Thyroid gland (tissue), 4 donors: Measurements from ENCODE around the gene TIMM10B. TPM values are rescaled to one million over a fixed set of nuclear protein-coding genes. Genes with fewer than 3 reads are reported as not detected.

ENCODE experiments used
- DNase-seq, 2 donors: peaks; one replicate each; pipeline ENCODE4 v3.0.0-alpha.2; 2019
- H3K27ac ChIP-seq, 3 donors: fragments of 200-600 bp; sonication (generic); 1 replicate in 2 of 3; 2 replicates in 1 of 3; pipeline ENCODE4 v1.5.1; 2016 to 2019; ENCODE audit warnings: mild to moderate bottlenecking in 1 of 3, moderate library complexity in 1 of 3
- H3K27me3 ChIP-seq: fragments of 200-600 bp; sonication (generic); one replicate; pipeline ENCODE4 v1.5.1; 2019
- H3K36me3 ChIP-seq, 2 donors: fragments of 200-600 bp; sonication (generic); one replicate each; pipeline ENCODE4 v1.5.1; 2016 to 2019
- H3K4me1 ChIP-seq, 2 donors: fragments of 200-600 bp; sonication (generic); one replicate each; pipeline ENCODE4 v1.5.1; 2017 to 2019
- H3K4me3 ChIP-seq, 3 donors: fragments of 200-600 bp; sonication (generic); replicated peaks in 1 of 3; 1 replicate in 2 of 3; 2 replicates in 1 of 3; pipeline ENCODE4 v1.5.1; 2016; ENCODE audit warnings: mild to moderate bottlenecking in 1 of 3
- H3K9me3 ChIP-seq: fragments of 200-600 bp; sonication (generic); one replicate; pipeline ENCODE4 v1.5.1; 2017
- CTCF ChIP-seq, 6 experiments: fragments of 200-600 bp in 3 of 6; fragments of 450-650 bp in 3 of 6; sonication (generic) in 3 of 6; IDR thresholded peaks; one replicate each; pipeline ENCODE4 v1.5.1; 2016 to 2019; ENCODE audit warnings: antibody characterized with exemption in 6 of 6, mild to moderate bottlenecking in 2 of 6, inconsistent platforms in 1 of 6, moderate library complexity in 1 of 6
- POLR2A ChIP-seq, 2 donors: fragments of 450-650 bp; IDR thresholded peaks; one replicate each; pipeline ENCODE4 v1.6.1; 2017; ENCODE audit warnings: antibody characterized with exemption in 2 of 2, mild to moderate bottlenecking in 2 of 2, moderate library complexity in 1 of 2
- WGBS, 2 donors: methylation state at CpG; one replicate each; pipeline ENCODE4 v1.1.5; 2017; 5-methylcytosine and 5-hydroxymethylcytosine counted together
- intact Hi-C: fragments of 100-400 bp; cut with DNase I; formaldehyde crosslinking; loops from one replicate; pipeline ENCODE4 v1.15.1; 2023
- total RNA-seq, 4 donors: library from RNA; depleted of rRNA; stranded (reverse); fragments of >200 nt; gene quantifications; one replicate each; pipeline ENCODE4 v1.2.3, GENCODE V29; 2016

The TIMM10B gene
- total RNA-seq, 4 donors from 2014 or later: 42.1 to 72.0 (median 56.3) TPM

DNA sequence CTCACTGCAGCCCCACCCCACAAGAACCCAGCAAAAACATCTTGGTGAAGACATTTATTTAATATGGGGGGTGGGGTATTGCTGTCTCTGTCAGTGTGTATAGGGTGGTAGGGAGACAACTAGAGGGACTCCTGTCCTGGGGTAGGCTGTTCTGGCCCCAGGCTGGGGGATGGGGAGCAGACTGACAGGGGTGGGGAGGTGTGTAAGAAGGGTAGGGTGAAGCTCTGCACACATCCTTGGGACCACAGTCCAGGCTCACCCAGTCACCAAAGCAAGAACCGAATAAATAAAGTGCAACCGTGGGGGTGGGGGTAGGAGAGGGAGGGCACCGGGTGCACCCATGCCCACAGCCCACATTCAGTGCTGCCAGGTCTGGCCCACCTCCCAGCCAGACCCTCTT, 32.7 kb upstream of the TIMM10B start:
- no peak for DNase-seq
- Histone ChIP-seq H3K27me3 (no peaks in the 10 kb centered on the region), H3K4me1 (no peaks in the 10 kb centered on the region), H3K9me3 (no peaks in the 10 kb centered on the region), H3K4me3 (no peak overlapping the region), H3K36me3 (peaks cover 16 to 27% of the 10 kb centered on the region in 2 donors), H3K27ac (no peak overlapping the region)
- intact Hi-C loops: no loop called here
- TF ChIP-seq POLR2A (IDR thresholded peaks at IDR 0.05) (no peak), CTCF (IDR thresholded peaks at IDR 0.05) (no peak)
- 83 to 97% methylated on average over 3 of the region's 3 CpGs for WGBS, 2 donors

- Histone ChIP-seq H3K4me3 (no peak overlapping the region), H3K4me1 (no peaks in the 10 kb centered on the region), H3K36me3 (peaks cover 36 to 53% of the 10 kb centered on the region in 2 donors), H3K9me3 (no peaks in the 10 kb centered on the region), H3K27me3 (no peaks in the 10 kb centered on the region), H3K27ac (no peak overlapping the region)
- TF ChIP-seq CTCF (IDR thresholded peaks at IDR 0.05) (no peak), POLR2A (IDR thresholded peaks at IDR 0.05) (no peak)
- DNase-seq: no peak
- 82% methylated on average over 3 of the region's 3 CpGs for WGBS, 2 donors
- intact Hi-C loops: no loop called here
These were observed 29.1 kb upstream of the TIMM10B start for GRCh38 chr11:6452219-6452618.

DNA sequence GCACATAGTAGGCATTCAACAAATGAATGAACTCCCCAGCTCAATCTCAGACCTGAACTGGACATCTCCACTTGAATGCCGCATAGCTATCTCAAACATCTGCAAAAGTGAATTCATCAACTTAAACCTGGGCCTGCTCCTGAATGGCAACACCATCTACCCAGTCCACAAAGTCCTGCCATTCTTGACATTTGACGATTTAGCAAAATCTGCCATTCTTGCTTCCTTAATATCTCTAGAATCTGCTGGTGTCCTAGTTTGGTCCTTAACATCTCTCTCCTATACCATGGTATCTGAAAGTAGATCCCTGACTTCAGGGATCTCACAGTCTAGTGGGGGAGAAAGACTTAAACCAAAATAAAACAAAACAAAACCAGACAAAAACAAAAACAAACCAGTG, 28.1 kb upstream of the TIMM10B start:
- no peak for DNase-seq
- intact Hi-C loops: no loop called here
- no peak overlapping the region for H3K27ac ChIP-seq
- H3K4me3 ChIP-seq: no peak overlapping the region
- no peaks in the 10 kb centered on the region for H3K4me1 ChIP-seq
- H3K36me3 ChIP-seq: peaks cover 37 to 61% of the 10 kb centered on the region in 2 donors
- no peaks in the 10 kb centered on the region for H3K27me3 ChIP-seq
- TF ChIP-seq CTCF (IDR thresholded peaks at IDR 0.05) (no peak), POLR2A (IDR thresholded peaks at IDR 0.05) (no peak)
- no peaks in the 10 kb centered on the region for H3K9me3 ChIP-seq
- WGBS, 2 donors: 97% methylated on average over 2 of the region's 2 CpGs

DNA sequence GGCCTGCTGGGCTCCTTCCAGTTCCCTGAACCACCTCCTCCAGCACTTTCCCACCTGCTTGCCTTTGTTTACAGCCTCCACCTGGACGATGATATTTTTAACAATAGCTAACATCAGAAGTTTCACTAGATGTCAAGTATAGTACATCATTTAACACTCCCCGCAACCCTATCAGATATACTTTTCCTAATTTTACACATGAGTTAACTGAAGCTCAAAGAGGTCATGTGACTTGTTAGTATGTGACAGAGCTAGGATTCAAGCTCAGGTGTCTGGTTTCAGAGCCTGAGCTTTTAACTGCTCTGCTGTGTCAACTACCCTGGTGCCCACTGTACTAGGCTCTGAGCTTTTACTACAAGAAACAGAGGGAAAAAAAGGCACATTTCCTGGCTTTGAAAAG, 26.2 kb upstream of the TIMM10B start:
- Histone ChIP-seq H3K4me1 (no peaks in the 10 kb centered on the region), H3K27me3 (no peaks in the 10 kb centered on the region), H3K27ac (no peak overlapping the region), H3K36me3 (peaks cover 28 to 51% of the 10 kb centered on the region in 2 donors), H3K9me3 (no peaks in the 10 kb centered on the region), H3K4me3 (no peak overlapping the region)
- 77 to 81% methylated on average over 2 of the region's 2 CpGs for WGBS, 2 donors
- DNase-seq: no peak
- no peak for TF ChIP-seq CTCF (IDR thresholded peaks at IDR 0.05)
- TF ChIP-seq POLR2A (IDR thresholded peaks at IDR 0.05): no peak
- intact Hi-C loops: no loop called here

- Histone ChIP-seq H3K27ac (no peak overlapping the region), H3K4me1 (no peaks in the 10 kb centered on the region), H3K36me3 (peaks cover 21 to 36% of the 10 kb centered on the region in 2 donors), H3K4me3 (no peak overlapping the region), H3K27me3 (no peaks in the 10 kb centered on the region), H3K9me3 (no peaks in the 10 kb centered on the region)
- intact Hi-C loops: no loop called here
- DNase-seq: no peak
- TF ChIP-seq POLR2A (IDR thresholded peaks at IDR 0.05) (no peak), CTCF (IDR thresholded peaks at IDR 0.05) (no peak)
- WGBS, 2 donors: 95 to 96% methylated on average over 32 to 38 of the region's 56 CpGs
These were observed 24.8 kb upstream of the TIMM10B start for GRCh38 chr11:6456361-6457073.
